Measurements from ENCODE around the gene PTPRK. TPM values are rescaled to one million over a fixed set of nuclear protein-coding genes. Genes with fewer than 3 reads are reported as not detected.

The PTPRK gene
- total and polyA plus RNA-seq, 2 donors, result 9.3 to 26.8 TPM

DNA sequence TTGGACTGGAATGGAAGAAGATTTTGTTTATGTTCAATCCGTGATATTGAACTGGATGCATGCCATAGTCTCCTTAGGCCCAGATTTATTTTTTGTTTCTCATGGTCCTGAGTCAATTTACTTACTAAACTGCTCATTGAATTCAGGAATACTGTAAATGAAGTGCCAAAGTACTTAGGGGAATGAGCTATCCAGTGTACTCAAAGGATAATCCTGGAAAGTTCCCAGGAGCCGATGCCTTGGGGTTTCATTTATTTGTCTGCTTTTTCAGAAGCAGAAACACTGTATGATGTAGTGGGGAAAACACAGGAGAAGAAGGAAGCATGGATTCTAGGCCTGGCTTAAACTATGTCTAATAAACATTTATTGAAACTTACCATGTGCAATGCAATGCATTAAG is 563.4 kb downstream of the PTPRK start:
- H3K9me3 ChIP-seq (ENCODE audit: control insufficient read depth in 2 of 2, insufficient read depth in 1 of 2, low read length in 1 of 2), result no peaks in the 10 kb centered on the region
- 97% methylated on average over 2 of the region's 2 CpGs for WGBS
- H3K36me3 ChIP-seq (ENCODE audit: control insufficient read depth in 2 of 2, insufficient read depth in 2 of 2, low read length in 1 of 2), result no peaks in the 10 kb centered on the region
- H3K4me1 ChIP-seq (ENCODE audit: control insufficient read depth in 2 of 2, insufficient read depth in 2 of 2, low read length in 2 of 2), result peaks cover 8 to 15% of the 10 kb centered on the region in 2 donors
- no peak overlapping the region for H3K27ac ChIP-seq (ENCODE audit: low read depth in 1 of 2, low read length in 1 of 2)
- DNase-seq (ENCODE audit: low read depth in 6 of 9, low spot score in 9 of 9), result no peak
- no peak overlapping the region for H3K4me3 ChIP-seq (ENCODE audit: low read length in 2 of 2)
- H3K27me3 ChIP-seq (ENCODE audit: control insufficient read depth in 2 of 2, insufficient read depth in 1 of 2, low read length in 1 of 2), result no peaks in the 10 kb centered on the region

- no peak for DNase-seq (ENCODE audit: low read depth in 6 of 9, low spot score in 9 of 9)
- Histone ChIP-seq H3K4me3 (ENCODE audit: low read length in 2 of 2) (no peak overlapping the region), H3K36me3 (ENCODE audit: control insufficient read depth in 2 of 2, insufficient read depth in 2 of 2, low read length in 1 of 2) (no peaks in the 10 kb centered on the region), H3K27me3 (ENCODE audit: control insufficient read depth in 2 of 2, insufficient read depth in 1 of 2, low read length in 1 of 2) (no peaks in the 10 kb centered on the region), H3K9me3 (ENCODE audit: control insufficient read depth in 2 of 2, insufficient read depth in 1 of 2, low read length in 1 of 2) (no peaks in the 10 kb centered on the region), H3K27ac (ENCODE audit: low read depth in 1 of 2, low read length in 1 of 2) (no peak overlapping the region), H3K4me1 (ENCODE audit: control insufficient read depth in 2 of 2, insufficient read depth in 2 of 2, low read length in 2 of 2) (peaks cover 14 to 20% of the 10 kb centered on the region in 2 donors)
- 99% methylated on average over 6 of the region's 6 CpGs for WGBS
Measured at GRCh38 chr6:127956260-127956888, 564.0 kb downstream of the PTPRK start.

- no peaks in the 10 kb centered on the region for H3K9me3 ChIP-seq (ENCODE audit: control insufficient read depth in 2 of 2, insufficient read depth in 1 of 2, low read length in 1 of 2)
- H3K27ac ChIP-seq (ENCODE audit: low read depth in 1 of 2, low read length in 1 of 2), result no peak overlapping the region
- H3K4me1 ChIP-seq (ENCODE audit: control insufficient read depth in 2 of 2, insufficient read depth in 2 of 2, low read length in 2 of 2), result peaks cover 26 to 32% of the 10 kb centered on the region in 2 donors
- H3K27me3 ChIP-seq (ENCODE audit: control insufficient read depth in 2 of 2, insufficient read depth in 1 of 2, low read length in 1 of 2), result no peaks in the 10 kb centered on the region
- 97% methylated on average over 4 of the region's 4 CpGs for WGBS
- no peaks in the 10 kb centered on the region for H3K36me3 ChIP-seq (ENCODE audit: control insufficient read depth in 2 of 2, insufficient read depth in 2 of 2, low read length in 1 of 2)
- no peak overlapping the region for H3K4me3 ChIP-seq (ENCODE audit: low read length in 2 of 2)
- DNase-seq (ENCODE audit: low read depth in 6 of 9, low spot score in 9 of 9), result no peak
Measured at GRCh38 chr6:127954082-127954481, 566.3 kb downstream of the PTPRK start.

DNA sequence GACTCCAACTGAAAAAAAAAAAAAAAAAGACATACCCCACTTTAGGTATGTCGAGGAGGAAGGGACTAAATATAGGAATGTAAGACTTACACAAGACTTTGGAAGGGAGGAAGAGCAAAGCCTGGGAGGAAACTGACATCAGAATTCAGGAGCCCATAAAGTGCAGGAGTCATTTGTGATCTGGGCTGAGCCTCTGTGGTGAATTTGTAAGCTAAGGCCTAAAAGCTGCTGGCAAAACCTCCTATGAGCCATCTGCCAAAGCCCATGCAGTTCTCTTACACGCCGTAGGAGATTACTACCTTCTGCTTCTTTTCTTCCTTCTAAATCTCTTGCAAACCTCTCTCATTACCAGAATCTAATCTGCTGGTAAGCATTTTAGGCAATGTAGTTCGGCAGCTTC is 567.6 kb downstream of the PTPRK start:
- no peaks in the 10 kb centered on the region for H3K27me3 ChIP-seq (ENCODE audit: control insufficient read depth in 2 of 2, insufficient read depth in 1 of 2, low read length in 1 of 2)
- 81% methylated on average over 4 of the region's 4 CpGs for WGBS
- peak overlapping the region; percentile 27 to 46 for H3K27ac ChIP-seq (ENCODE audit: low read depth in 1 of 2, low read length in 1 of 2)
- H3K36me3 ChIP-seq (ENCODE audit: control insufficient read depth in 2 of 2, insufficient read depth in 2 of 2, low read length in 1 of 2), result no peaks in the 10 kb centered on the region
- DNase-seq (ENCODE audit: low read depth in 6 of 9, low spot score in 9 of 9), result no peak
- H3K4me3 ChIP-seq (ENCODE audit: low read length in 2 of 2), result no peak overlapping the region
- peaks cover 26 to 32% of the 10 kb centered on the region in 2 donors for H3K4me1 ChIP-seq (ENCODE audit: control insufficient read depth in 2 of 2, insufficient read depth in 2 of 2, low read length in 2 of 2)
- no peaks in the 10 kb centered on the region for H3K9me3 ChIP-seq (ENCODE audit: control insufficient read depth in 2 of 2, insufficient read depth in 1 of 2, low read length in 1 of 2)

DNA sequence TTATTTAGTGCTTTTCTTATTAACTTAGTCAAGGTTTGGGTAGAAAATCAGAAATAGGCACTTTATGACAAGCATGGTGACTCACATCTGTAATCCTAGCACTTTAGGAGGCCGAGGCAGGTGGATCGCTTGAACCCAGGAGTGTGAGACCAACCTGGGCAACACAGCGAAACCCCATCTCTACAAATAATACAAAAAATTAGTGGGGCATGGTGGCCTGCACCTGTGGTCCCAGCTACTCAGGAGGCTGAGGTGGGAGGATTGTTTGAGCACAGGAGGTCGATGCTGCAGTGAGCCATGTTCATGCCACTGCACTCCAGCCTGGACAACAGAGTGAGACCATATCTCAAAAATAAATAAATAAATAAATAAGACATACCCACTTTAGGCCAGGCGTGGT is 568.2 kb downstream of the PTPRK start:
- no peak for DNase-seq (ENCODE audit: low read depth in 6 of 9, low spot score in 9 of 9)
- H3K9me3 ChIP-seq (ENCODE audit: control insufficient read depth in 2 of 2, insufficient read depth in 1 of 2, low read length in 1 of 2), result no peaks in the 10 kb centered on the region
- H3K27me3 ChIP-seq (ENCODE audit: control insufficient read depth in 2 of 2, insufficient read depth in 1 of 2, low read length in 1 of 2), result no peaks in the 10 kb centered on the region
- no peaks in the 10 kb centered on the region for H3K36me3 ChIP-seq (ENCODE audit: control insufficient read depth in 2 of 2, insufficient read depth in 2 of 2, low read length in 1 of 2)
- peak overlapping the region in 1 of 2 donors; percentile 73 for H3K27ac ChIP-seq (ENCODE audit: low read depth in 1 of 2, low read length in 1 of 2)
- no peak overlapping the region for H3K4me3 ChIP-seq (ENCODE audit: low read length in 2 of 2)
- peaks cover 26 to 32% of the 10 kb centered on the region in 2 donors for H3K4me1 ChIP-seq (ENCODE audit: control insufficient read depth in 2 of 2, insufficient read depth in 2 of 2, low read length in 2 of 2)
- 97% methylated on average over 5 of the region's 5 CpGs for WGBS

DNA sequence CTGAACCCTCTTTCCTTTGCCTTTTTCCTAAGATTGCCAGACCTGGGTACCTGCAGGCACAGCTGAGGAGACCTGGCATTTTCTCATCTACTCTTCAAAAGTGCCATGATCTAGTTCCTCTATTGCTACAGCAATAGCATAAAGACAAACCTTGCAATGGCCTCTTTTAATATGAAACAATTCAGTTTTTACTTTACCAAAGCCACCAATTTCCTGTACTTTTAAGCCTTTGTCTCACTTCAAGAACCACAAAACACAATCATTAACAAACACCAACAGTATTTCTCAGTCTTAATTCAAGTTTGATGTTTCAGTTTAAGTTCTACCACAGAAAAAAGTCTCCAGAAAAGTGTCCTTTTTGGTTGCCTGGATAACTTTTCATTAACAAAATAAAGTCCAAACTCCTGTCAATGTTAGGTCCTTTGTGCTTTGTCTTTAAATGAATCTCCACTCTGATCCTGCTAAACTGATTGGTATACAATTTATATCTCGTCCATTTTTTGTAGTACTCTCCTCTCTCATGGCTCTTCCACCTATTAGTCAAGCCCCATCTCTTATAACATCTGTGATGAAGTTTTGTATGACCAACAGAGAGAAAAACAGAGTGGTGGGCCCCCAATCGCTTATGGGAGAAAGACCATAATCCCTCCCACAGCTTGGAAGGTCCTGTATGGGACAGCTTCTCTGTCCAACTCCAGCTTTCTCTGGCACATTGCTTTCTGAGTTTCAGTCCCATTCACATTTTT is 569.1 kb downstream of the PTPRK start:
- peaks cover 26 to 32% of the 10 kb centered on the region in 2 donors for H3K4me1 ChIP-seq (ENCODE audit: control insufficient read depth in 2 of 2, insufficient read depth in 2 of 2, low read length in 2 of 2)
- no peak overlapping the region for H3K4me3 ChIP-seq (ENCODE audit: low read length in 2 of 2)
- peak in 4 of 9 donors; percentile 29 to 78 (median 44) for DNase-seq (ENCODE audit: low read depth in 6 of 9, low spot score in 9 of 9)
- peak overlapping the region; percentile 73 to 80 for H3K27ac ChIP-seq (ENCODE audit: low read depth in 1 of 2, low read length in 1 of 2)
- H3K36me3 ChIP-seq (ENCODE audit: control insufficient read depth in 2 of 2, insufficient read depth in 2 of 2, low read length in 1 of 2), result no peaks in the 10 kb centered on the region
- no peaks in the 10 kb centered on the region for H3K9me3 ChIP-seq (ENCODE audit: control insufficient read depth in 2 of 2, insufficient read depth in 1 of 2, low read length in 1 of 2)
- whole genome bisulfite sequencing, result 82% methylated on average over 2 of the region's 2 CpGs
- no peaks in the 10 kb centered on the region for H3K27me3 ChIP-seq (ENCODE audit: control insufficient read depth in 2 of 2, insufficient read depth in 1 of 2, low read length in 1 of 2)

- Histone ChIP-seq H3K27ac (ENCODE audit: low read depth in 1 of 2, low read length in 1 of 2) (peak overlapping the region; percentile 73 to 81), H3K4me3 (ENCODE audit: low read length in 2 of 2) (no peak overlapping the region), H3K9me3 (ENCODE audit: control insufficient read depth in 2 of 2, insufficient read depth in 1 of 2, low read length in 1 of 2) (no peaks in the 10 kb centered on the region), H3K4me1 (ENCODE audit: control insufficient read depth in 2 of 2, insufficient read depth in 2 of 2, low read length in 2 of 2) (peaks cover 26 to 32% of the 10 kb centered on the region in 2 donors), H3K27me3 (ENCODE audit: control insufficient read depth in 2 of 2, insufficient read depth in 1 of 2, low read length in 1 of 2) (no peaks in the 10 kb centered on the region), H3K36me3 (ENCODE audit: control insufficient read depth in 2 of 2, insufficient read depth in 2 of 2, low read length in 1 of 2) (no peaks in the 10 kb centered on the region)
- WGBS, result 50% methylated on average over 8 of the region's 8 CpGs
- peak in 1 of 9 donors; percentile 62 for DNase-seq (ENCODE audit: low read depth in 6 of 9, low spot score in 9 of 9)
Measured at GRCh38 chr6:127950566-127951145, 569.7 kb downstream of the PTPRK start.

DNA sequence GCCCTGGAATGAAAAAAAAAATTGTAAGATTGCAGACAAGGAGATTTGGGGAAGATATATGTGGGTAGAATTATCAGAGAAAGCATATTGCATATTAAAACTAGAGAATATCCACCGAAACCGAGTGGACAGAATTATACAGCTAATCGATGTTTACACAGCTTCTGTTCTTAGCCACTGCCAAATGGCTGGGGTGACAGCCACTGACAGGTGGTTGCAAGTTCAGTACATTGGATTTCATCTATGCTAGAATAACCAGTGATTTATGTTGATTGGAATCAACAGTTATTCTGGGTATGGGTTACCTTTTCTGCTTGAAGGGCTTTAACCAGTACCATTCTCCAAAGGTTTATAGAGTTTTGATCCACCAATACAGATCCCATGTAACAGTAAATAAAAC is 571.1 kb downstream of the PTPRK start:
- Histone ChIP-seq H3K27me3 (ENCODE audit: control insufficient read depth in 2 of 2, insufficient read depth in 1 of 2, low read length in 1 of 2) (no peaks in the 10 kb centered on the region), H3K36me3 (ENCODE audit: control insufficient read depth in 2 of 2, insufficient read depth in 2 of 2, low read length in 1 of 2) (no peaks in the 10 kb centered on the region), H3K27ac (ENCODE audit: low read depth in 1 of 2, low read length in 1 of 2) (no peak overlapping the region), H3K4me1 (ENCODE audit: control insufficient read depth in 2 of 2, insufficient read depth in 2 of 2, low read length in 2 of 2) (peaks cover 26 to 32% of the 10 kb centered on the region in 2 donors), H3K4me3 (ENCODE audit: low read length in 2 of 2) (no peak overlapping the region), H3K9me3 (ENCODE audit: control insufficient read depth in 2 of 2, insufficient read depth in 1 of 2, low read length in 1 of 2) (no peaks in the 10 kb centered on the region)
- WGBS, result 97% methylated on average over 3 of the region's 3 CpGs
- no peak for DNase-seq (ENCODE audit: low read depth in 6 of 9, low spot score in 9 of 9)

GRCh38 chr6:127946388-127946787 is 574.0 kb downstream of the PTPRK start:
- no peaks in the 10 kb centered on the region for H3K36me3 ChIP-seq (ENCODE audit: control insufficient read depth in 2 of 2, insufficient read depth in 2 of 2, low read length in 1 of 2)
- H3K27me3 ChIP-seq (ENCODE audit: control insufficient read depth in 2 of 2, insufficient read depth in 1 of 2, low read length in 1 of 2), result no peaks in the 10 kb centered on the region
- no peak overlapping the region for H3K27ac ChIP-seq (ENCODE audit: low read depth in 1 of 2, low read length in 1 of 2)
- peaks cover 12% of the 10 kb centered on the region in 2 donors for H3K4me1 ChIP-seq (ENCODE audit: control insufficient read depth in 2 of 2, insufficient read depth in 2 of 2, low read length in 2 of 2)
- no peak for DNase-seq (ENCODE audit: low read depth in 6 of 9, low spot score in 9 of 9)
- no peak overlapping the region for H3K4me3 ChIP-seq (ENCODE audit: low read length in 2 of 2)
- H3K9me3 ChIP-seq (ENCODE audit: control insufficient read depth in 2 of 2, insufficient read depth in 1 of 2, low read length in 1 of 2), result no peaks in the 10 kb centered on the region
- WGBS, result over 99% methylated on average over 2 of the region's 2 CpGs

Data from thymus (tissue), 11 donors.